ENCODE results near the gene MIF. TPM values are rescaled to one million over a fixed set of nuclear protein-coding genes. Genes with fewer than 3 reads are reported as not detected.

The MIF gene
- total and polyA plus RNA-seq, 8 donors, result 59.5 to 940 (median 280) TPM

DNA sequence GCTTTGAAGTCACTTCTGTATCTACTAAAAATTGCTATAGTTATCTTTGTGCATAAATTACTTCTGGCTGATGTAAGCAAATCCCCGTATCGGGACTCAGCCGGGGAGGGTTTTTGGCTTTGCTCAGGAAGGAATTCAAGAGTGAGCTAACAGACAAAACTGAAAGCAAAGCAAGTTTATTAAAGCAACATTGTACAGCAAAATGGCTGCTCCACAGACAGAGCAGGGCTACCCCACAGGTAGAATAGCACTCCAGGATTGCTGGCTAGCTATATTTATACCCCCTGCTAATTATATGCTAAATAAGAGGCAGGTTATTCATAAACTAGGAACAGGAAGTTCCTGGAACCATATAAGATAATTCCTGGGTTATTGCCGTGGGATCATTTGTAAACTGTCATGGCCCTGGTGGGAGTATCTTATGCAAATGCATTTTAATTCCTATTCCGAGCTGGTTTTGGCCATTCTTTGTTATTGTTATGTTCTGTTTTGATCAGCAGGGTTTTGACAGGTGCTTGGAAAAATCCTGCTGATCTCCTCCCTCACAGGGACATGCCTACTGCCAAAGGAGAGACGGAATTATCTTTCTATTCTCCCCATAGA, 15.2 kb downstream of the MIF start:
- Histone ChIP-seq H3K4me1 (peaks cover 6 to 23% (median 14%) of the 10 kb centered on the region in 4 donors), H3K9me3 (no peaks in the 10 kb centered on the region), H3K27ac (no peak overlapping the region), H3K36me3 (no peaks in the 10 kb centered on the region), H3K4me3 (no peak overlapping the region), H3K27me3 (no peaks in the 10 kb centered on the region)
- no peak for TF ChIP-seq CTCF (IDR thresholded peaks at IDR 0.05)
- no peak for TF ChIP-seq POLR2AphosphoS5 (IDR thresholded peaks at IDR 0.05)
- TF ChIP-seq EP300 (IDR thresholded peaks at IDR 0.05), result no peak
- TF ChIP-seq POLR2A (IDR thresholded peaks at IDR 0.05), result no peak
- DNase-seq, result peak in 1 of 2 donors; percentile 69
- intact Hi-C loops (cut with DNase I; ENCODE audit: low total_unique reads), result no loop called here
- 40 to 70% (median 47%) methylated on average over 6 of the region's 6 CpGs for WGBS, 5 donors

DNA sequence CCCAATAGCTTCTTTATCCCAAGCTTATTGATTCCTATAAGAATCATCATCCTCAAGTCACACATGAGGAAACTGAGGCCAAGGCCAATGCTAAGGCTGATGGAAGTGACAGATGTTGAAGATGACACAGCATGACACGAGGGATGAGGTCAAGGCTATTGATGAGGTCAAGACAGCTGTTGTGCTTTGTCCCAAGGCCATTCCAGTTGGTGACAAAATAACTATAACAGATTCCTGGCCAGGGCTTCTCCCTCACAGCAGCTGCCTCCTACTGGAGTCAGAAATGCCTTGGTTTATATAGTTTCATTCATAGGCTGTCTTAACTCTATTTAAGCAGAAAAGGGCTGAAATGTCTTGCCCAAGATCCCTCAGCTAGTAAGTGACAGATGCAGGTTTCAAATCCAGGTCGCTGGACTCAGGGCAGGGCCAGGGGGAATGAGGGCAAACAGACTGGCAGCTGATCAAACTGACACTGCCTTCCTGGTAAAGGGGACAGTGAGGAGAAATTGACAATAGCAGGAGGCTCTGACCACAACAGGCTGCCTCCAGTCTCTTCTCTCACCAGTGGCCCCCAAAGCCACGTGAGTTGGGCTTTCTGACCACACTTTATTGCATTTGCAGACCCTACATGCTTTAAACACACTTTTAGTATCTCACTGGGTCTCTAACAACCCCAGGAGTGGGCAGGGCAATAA, 16.5 kb downstream of the MIF start:
- no peak overlapping the region for H3K4me3 ChIP-seq
- DNase-seq, result no peak
- intact Hi-C loops (cut with DNase I; ENCODE audit: low total_unique reads), result no loop called here
- no peaks in the 10 kb centered on the region for H3K36me3 ChIP-seq
- H3K4me1 ChIP-seq, result peaks cover 6 to 23% (median 15%) of the 10 kb centered on the region in 4 donors
- WGBS, 5 donors, result 76 to 86% (median 77%) methylated on average over 3 of the region's 3 CpGs
- no peaks in the 10 kb centered on the region for H3K9me3 ChIP-seq
- H3K27me3 ChIP-seq, result no peaks in the 10 kb centered on the region
- no peak for TF ChIP-seq POLR2AphosphoS5 (IDR thresholded peaks at IDR 0.05)
- TF ChIP-seq CTCF (IDR thresholded peaks at IDR 0.05), result no peak
- TF ChIP-seq EP300 (IDR thresholded peaks at IDR 0.05), result no peak
- TF ChIP-seq POLR2A (IDR thresholded peaks at IDR 0.05), result no peak
- no peak overlapping the region for H3K27ac ChIP-seq

- H3K4me1 ChIP-seq, result peaks cover 6 to 23% (median 15%) of the 10 kb centered on the region in 4 donors
- no peaks in the 10 kb centered on the region for H3K36me3 ChIP-seq
- H3K27me3 ChIP-seq, result no peaks in the 10 kb centered on the region
- intact Hi-C loops (cut with DNase I; ENCODE audit: low total_unique reads), result no loop called here
- WGBS, 5 donors, result 92 to 96% (median 93%) methylated on average over 12 of the region's 12 CpGs
- no peak overlapping the region for H3K27ac ChIP-seq
- H3K4me3 ChIP-seq, result no peak overlapping the region
- DNase-seq, result no peak
- H3K9me3 ChIP-seq, result no peaks in the 10 kb centered on the region
- TF ChIP-seq EP300 (IDR thresholded peaks at IDR 0.05) (no peak), POLR2AphosphoS5 (IDR thresholded peaks at IDR 0.05) (no peak), POLR2A (IDR thresholded peaks at IDR 0.05) (no peak), CTCF (IDR thresholded peaks at IDR 0.05) (no peak)
Observed at GRCh38 chr22:23911318-23911980, 17.3 kb downstream of the MIF start.

- H3K9me3 ChIP-seq, result no peaks in the 10 kb centered on the region
- DNase-seq, result no peak
- peaks cover 6 to 23% (median 15%) of the 10 kb centered on the region in 4 donors for H3K4me1 ChIP-seq
- no peak overlapping the region for H3K27ac ChIP-seq
- no peaks in the 10 kb centered on the region for H3K27me3 ChIP-seq
- no peak overlapping the region for H3K4me3 ChIP-seq
- no peak for TF ChIP-seq POLR2AphosphoS5 (IDR thresholded peaks at IDR 0.05)
- TF ChIP-seq CTCF (IDR thresholded peaks at IDR 0.05), result no peak
- TF ChIP-seq EP300 (IDR thresholded peaks at IDR 0.05), result no peak
- TF ChIP-seq POLR2A (IDR thresholded peaks at IDR 0.05), result no peak
- intact Hi-C loops (cut with DNase I; ENCODE audit: low total_unique reads), result no loop called here
- H3K36me3 ChIP-seq, result peaks cover 0 to 8% (median 4%) of the 10 kb centered on the region in 4 donors
- 87 to 94% (median 94%) methylated on average over 9 of the region's 9 CpGs for WGBS, 5 donors
Observed at GRCh38 chr22:23912293-23912903, 18.2 kb downstream of the MIF start.

Data from stomach (tissue), 9 donors.